Breast epithelium (tissue), 3 donors: ENCODE data around the gene SHISA7.

Source experiments
- POLR2A ChIP-seq: fragments of 450-650 bp; IDR thresholded peaks from one replicate; pipeline ENCODE4 v1.6.1; 2016; ENCODE audit warnings: antibody characterized with exemption, mild to moderate bottlenecking, moderate library complexity
- TF ChIP-seq, protein P1 (sequence below), 3 donors: fragments of 450-650 bp; IDR thresholded peaks; one replicate each; pipeline ENCODE4 v1.5.1; 2016 to 2017; ENCODE audit warnings: antibody characterized with exemption in 3 of 3, mild to moderate bottlenecking in 3 of 3, moderate library complexity in 3 of 3

GRCh38 chr19:55479045-55479444 lies 35.9 kb upstream of the SHISA7 start:
- TF ChIP-seq, protein P1, sequence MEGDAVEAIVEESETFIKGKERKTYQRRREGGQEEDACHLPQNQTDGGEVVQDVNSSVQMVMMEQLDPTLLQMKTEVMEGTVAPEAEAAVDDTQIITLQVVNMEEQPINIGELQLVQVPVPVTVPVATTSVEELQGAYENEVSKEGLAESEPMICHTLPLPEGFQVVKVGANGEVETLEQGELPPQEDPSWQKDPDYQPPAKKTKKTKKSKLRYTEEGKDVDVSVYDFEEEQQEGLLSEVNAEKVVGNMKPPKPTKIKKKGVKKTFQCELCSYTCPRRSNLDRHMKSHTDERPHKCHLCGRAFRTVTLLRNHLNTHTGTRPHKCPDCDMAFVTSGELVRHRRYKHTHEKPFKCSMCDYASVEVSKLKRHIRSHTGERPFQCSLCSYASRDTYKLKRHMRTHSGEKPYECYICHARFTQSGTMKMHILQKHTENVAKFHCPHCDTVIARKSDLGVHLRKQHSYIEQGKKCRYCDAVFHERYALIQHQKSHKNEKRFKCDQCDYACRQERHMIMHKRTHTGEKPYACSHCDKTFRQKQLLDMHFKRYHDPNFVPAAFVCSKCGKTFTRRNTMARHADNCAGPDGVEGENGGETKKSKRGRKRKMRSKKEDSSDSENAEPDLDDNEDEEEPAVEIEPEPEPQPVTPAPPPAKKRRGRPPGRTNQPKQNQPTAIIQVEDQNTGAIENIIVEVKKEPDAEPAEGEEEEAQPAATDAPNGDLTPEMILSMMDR (IDR thresholded peaks at IDR 0.05), result no peak
- TF ChIP-seq POLR2A, result no peak
